SU-DHL-6 (cell line): ENCODE measurements around the gene TMEM247.

Experiments
- H2AFZ ChIP-seq: fragments of 200-600 bp; sonication (generic); 2 replicates; pipeline ENCODE4 v1.6.1; 2014; ENCODE audit warnings: low read depth, mild to moderate bottlenecking, moderate library complexity, mixed read lengths, antibody characterized with exemption, low read length; ENCODE audit not compliant: severe bottlenecking
- H3F3A ChIP-seq: fragments of 200-600 bp; shearing (Covaris generic); 2 replicates; pipeline ENCODE4 v1.6.0; 2016; ENCODE audit warnings: antibody characterized with exemption, mild to moderate bottlenecking; ENCODE audit not compliant: insufficient read depth
- H3K27ac ChIP-seq: fragments of 200-600 bp; sonication (generic); 2 replicates; pipeline ENCODE4 v1.5.1; 2016; ENCODE audit warnings: low read depth, mild to moderate bottlenecking, low read length, moderate library complexity, mixed read lengths
- H3K27me3 ChIP-seq: fragments of 200-600 bp; sonication (generic), shearing (Covaris generic); 2 replicates; pipeline ENCODE4 v1.6.0; 2014; ENCODE audit warnings: mild to moderate bottlenecking, low read length
- H3K36me3 ChIP-seq: fragments of 200-600 bp; sonication (generic); 2 replicates; pipeline ENCODE4 v1.6.1; 2014; ENCODE audit warnings: mild to moderate bottlenecking, low read length, mixed read lengths
- H3K4me2 ChIP-seq: fragments of 300-600, 200-600 bp; shearing (Covaris generic), sonication (generic); 2 replicates; pipeline ENCODE4 v1.6.0; 2014; ENCODE audit warnings: low read length, low read depth, mild to moderate bottlenecking; ENCODE audit not compliant: poor library complexity, severe bottlenecking
- H3K4me3 ChIP-seq: fragments of 200-600 bp; sonication (generic); 2 replicates; pipeline ENCODE4 v1.5.1; 2014; ENCODE audit warnings: antibody characterized with exemption, low read length, mild to moderate bottlenecking, mixed read lengths; ENCODE audit not compliant: insufficient read depth, poor library complexity, severe bottlenecking
- H3K79me2 ChIP-seq: fragments of 200-600 bp; sonication (generic); 2 replicates; pipeline ENCODE4 v1.6.1; 2014; ENCODE audit warnings: mild to moderate bottlenecking, low read length, moderate library complexity; ENCODE audit not compliant: insufficient read depth
- H3K9ac ChIP-seq: fragments of 200-600 bp; sonication (generic); 2 replicates; pipeline ENCODE4 v1.7.0; 2014; ENCODE audit warnings: mild to moderate bottlenecking, low read length
- H3K9me2 ChIP-seq: fragments of 200-600 bp; sonication (generic); replicated peaks from 2 replicates; pipeline ENCODE4 v1.6.1; 2014; ENCODE audit warnings: low read length; ENCODE audit not compliant: insufficient read depth
- H3K9me3 ChIP-seq: fragments of 200-600 bp; sonication (generic); 2 replicates; pipeline ENCODE4 v1.6.1; 2014; ENCODE audit warnings: low read length, mixed read lengths; ENCODE audit not compliant: insufficient read depth
- H4K20me1 ChIP-seq: fragments of 200-600 bp; sonication (generic); 2 replicates; pipeline ENCODE4 v1.6.1; 2014; ENCODE audit warnings: low read depth, mild to moderate bottlenecking, antibody characterized with exemption, low read length, moderate library complexity, mixed read lengths
- EZH2phosphoT487 ChIP-seq: fragments of 200-600 bp; sonication (generic), shearing (Covaris generic); conservative IDR thresholded peaks from 2 replicates; pipeline ENCODE4 v1.6.1; 2018; ENCODE audit warnings: mild to moderate bottlenecking, antibody characterized with exemption, low read length, moderate library complexity, mixed read lengths
- TF ChIP-seq, protein P1 (sequence below): fragments of 200-600 bp; sonication (generic); IDR thresholded peaks from one replicate; pipeline ENCODE4 v1.5.1; 2017; ENCODE audit warnings: antibody characterized with exemption, mild to moderate bottlenecking, low read length, moderate library complexity; ENCODE audit not compliant: insufficient read depth, poor library complexity, severe bottlenecking

TMEM247 gene

DNA sequence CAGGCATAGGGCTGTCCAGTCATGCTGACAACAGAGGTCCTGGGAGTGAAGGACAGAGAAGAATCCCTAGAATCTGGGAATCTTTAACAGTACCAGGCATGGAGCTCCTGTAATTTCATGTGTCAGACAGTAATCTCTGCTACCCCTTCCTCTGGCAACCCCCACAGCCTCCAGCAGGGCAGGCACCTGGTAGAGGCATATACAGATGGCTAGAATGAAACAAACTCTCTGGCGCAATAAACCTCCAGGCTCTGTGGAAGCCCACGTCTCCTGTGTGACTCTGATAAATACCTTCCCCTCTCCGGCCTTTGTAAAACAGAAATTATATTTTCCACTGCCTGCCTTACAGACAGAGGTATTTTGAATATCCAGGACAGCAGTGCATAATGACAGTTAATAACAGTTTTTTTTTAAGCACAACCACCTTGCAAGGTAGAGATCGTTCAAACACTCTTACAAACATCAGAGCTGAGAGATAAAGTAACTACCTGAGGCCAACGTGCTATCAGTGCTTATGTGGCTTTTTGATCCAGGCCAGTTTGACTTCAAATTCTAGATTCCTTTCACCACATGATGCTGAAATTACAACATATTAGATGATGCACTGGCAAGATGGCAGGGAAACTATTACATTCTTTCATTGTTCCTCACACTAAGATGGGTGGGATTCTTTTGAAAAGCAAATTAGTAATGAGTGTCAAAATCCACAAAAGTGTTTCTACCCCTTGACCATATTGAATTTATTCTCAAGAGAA, 47.7 kb upstream of the TMEM247 start:
- Histone ChIP-seq H3K4me2 (no peak overlapping the region), H3K79me2 (no peaks in the 10 kb centered on the region), H3K27ac (no peak overlapping the region)

DNA sequence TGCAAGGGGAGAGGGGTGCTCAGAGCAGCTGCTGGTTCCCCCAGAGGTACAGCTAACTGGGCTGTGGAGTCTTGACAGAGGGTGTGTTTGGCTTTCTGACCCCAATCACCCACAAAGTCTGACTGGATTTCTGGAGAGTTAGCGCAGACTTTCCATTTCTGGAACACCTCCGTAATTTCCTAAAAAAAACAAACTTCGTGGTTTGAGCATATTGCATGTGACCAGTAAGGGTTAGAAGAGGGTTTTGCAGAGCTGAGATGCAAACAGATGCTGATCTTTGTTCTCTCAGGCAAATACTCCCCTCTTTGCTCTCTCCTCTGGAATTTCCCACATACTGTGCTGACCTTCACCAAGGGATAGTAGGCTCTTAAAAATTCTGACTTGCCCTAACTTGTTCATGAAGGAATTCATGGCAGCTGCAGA, 44.5 kb upstream of the TMEM247 start:
- Histone ChIP-seq H3K9me2 (no peaks in the 10 kb centered on the region), H3K9ac (no peak overlapping the region)

More for the DNA sequence above, 47.7 kb upstream of the TMEM247 start:
- H3F3A ChIP-seq, result no peaks in the 10 kb centered on the region
- no peaks in the 10 kb centered on the region for H3K27me3 ChIP-seq
- no peaks in the 10 kb centered on the region for H3K36me3 ChIP-seq
- no peaks in the 10 kb centered on the region for H4K20me1 ChIP-seq
- no peak for TF ChIP-seq EZH2phosphoT487
- no peaks in the 10 kb centered on the region for H3K9me3 ChIP-seq
- no peak overlapping the region for H3K4me3 ChIP-seq
- no peak overlapping the region for H2AFZ ChIP-seq
- H3K9ac ChIP-seq, result no peak overlapping the region
- H3K9me2 ChIP-seq, result no peaks in the 10 kb centered on the region

DNA sequence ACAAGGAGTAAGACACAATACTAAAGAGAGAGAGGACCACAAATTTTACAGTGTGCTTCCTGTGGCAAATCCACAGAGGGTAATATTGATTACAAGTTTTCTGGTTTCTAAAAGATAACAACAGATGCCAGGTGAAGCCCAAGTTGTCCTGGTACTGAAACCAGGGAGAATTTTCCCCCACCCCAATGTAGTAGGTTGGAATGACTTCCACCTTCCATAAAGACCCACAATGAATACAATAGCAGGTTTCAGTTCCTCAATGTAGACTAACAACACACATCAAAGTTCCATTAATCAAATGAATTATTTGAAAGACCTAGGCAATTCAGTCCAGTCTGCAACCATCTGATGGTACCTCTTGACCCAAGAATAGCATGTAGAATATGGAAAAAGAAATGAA, 44.0 kb upstream of the TMEM247 start:
- Histone ChIP-seq H3K4me3 (no peak overlapping the region), H3F3A (no peaks in the 10 kb centered on the region), H3K27me3 (no peaks in the 10 kb centered on the region), H3K9me3 (no peaks in the 10 kb centered on the region), H3K4me2 (no peak overlapping the region), H3K9ac (no peak overlapping the region), H3K27ac (no peak overlapping the region), H3K36me3 (no peaks in the 10 kb centered on the region), H4K20me1 (no peaks in the 10 kb centered on the region), H3K9me2 (no peaks in the 10 kb centered on the region), H2AFZ (no peak overlapping the region), H3K79me2 (no peaks in the 10 kb centered on the region)
- no peak for TF ChIP-seq EZH2phosphoT487
- TF ChIP-seq, protein P1, sequence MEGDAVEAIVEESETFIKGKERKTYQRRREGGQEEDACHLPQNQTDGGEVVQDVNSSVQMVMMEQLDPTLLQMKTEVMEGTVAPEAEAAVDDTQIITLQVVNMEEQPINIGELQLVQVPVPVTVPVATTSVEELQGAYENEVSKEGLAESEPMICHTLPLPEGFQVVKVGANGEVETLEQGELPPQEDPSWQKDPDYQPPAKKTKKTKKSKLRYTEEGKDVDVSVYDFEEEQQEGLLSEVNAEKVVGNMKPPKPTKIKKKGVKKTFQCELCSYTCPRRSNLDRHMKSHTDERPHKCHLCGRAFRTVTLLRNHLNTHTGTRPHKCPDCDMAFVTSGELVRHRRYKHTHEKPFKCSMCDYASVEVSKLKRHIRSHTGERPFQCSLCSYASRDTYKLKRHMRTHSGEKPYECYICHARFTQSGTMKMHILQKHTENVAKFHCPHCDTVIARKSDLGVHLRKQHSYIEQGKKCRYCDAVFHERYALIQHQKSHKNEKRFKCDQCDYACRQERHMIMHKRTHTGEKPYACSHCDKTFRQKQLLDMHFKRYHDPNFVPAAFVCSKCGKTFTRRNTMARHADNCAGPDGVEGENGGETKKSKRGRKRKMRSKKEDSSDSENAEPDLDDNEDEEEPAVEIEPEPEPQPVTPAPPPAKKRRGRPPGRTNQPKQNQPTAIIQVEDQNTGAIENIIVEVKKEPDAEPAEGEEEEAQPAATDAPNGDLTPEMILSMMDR, result no peak

More for the DNA sequence above, 44.5 kb upstream of the TMEM247 start:
- Histone ChIP-seq H3K9me3 (no peaks in the 10 kb centered on the region), H3K4me2 (no peak overlapping the region), H3K36me3 (no peaks in the 10 kb centered on the region), H3K79me2 (no peaks in the 10 kb centered on the region), H4K20me1 (no peaks in the 10 kb centered on the region), H3F3A (no peaks in the 10 kb centered on the region), H3K27me3 (no peaks in the 10 kb centered on the region), H3K27ac (no peak overlapping the region), H3K4me3 (no peak overlapping the region), H2AFZ (no peak overlapping the region)
- TF ChIP-seq, protein P1, result no peak

GRCh38 chr2:46435796-46436360, 43.5 kb upstream of the TMEM247 start:
- H3F3A ChIP-seq, result no peaks in the 10 kb centered on the region
- H2AFZ ChIP-seq, result no peak overlapping the region
- H3K4me3 ChIP-seq, result no peak overlapping the region
- H3K4me2 ChIP-seq, result no peak overlapping the region
- H4K20me1 ChIP-seq, result no peaks in the 10 kb centered on the region
- H3K27me3 ChIP-seq, result no peaks in the 10 kb centered on the region
- no peak for TF ChIP-seq EZH2phosphoT487
- TF ChIP-seq, protein P1, result no peak
- no peaks in the 10 kb centered on the region for H3K79me2 ChIP-seq
- H3K36me3 ChIP-seq, result no peaks in the 10 kb centered on the region
- no peak overlapping the region for H3K9ac ChIP-seq
- no peaks in the 10 kb centered on the region for H3K9me3 ChIP-seq
- no peak overlapping the region for H3K27ac ChIP-seq
- no peaks in the 10 kb centered on the region for H3K9me2 ChIP-seq
